HepG2 (cell line): ENCODE results near the gene KIF15. TPM values are rescaled to one million over a fixed set of nuclear protein-coding genes. Genes with fewer than 3 reads are reported as not detected.

Experiments
- ASH2L ChIP-seq: fragments of 300-600, 200-600 bp; sonication (generic); IDR thresholded peaks from 2 replicates; pipeline ENCODE4 v1.7.0; 2017; ENCODE audit warnings: low read depth, mild to moderate bottlenecking, moderate library complexity, mixed read lengths, low read length; ENCODE audit not compliant: insufficient read length
- CEBPB ChIP-seq: IDR thresholded peaks from 2 replicates; pipeline ENCODE4 v1.6.1; 2011; ENCODE audit warnings: low read depth, low read length, improper control_type of control experiment, borderline replicate concordance
- DR1 ChIP-seq: sonication (generic); formaldehyde crosslinking; IDR thresholded peaks from 2 replicates; pipeline ENCODE4 v1.8.0; 2021; ENCODE audit warnings: mild to moderate bottlenecking, missing genetic modification reagents, inconsistent platforms
- E2F1 ChIP-seq: sonication (generic); formaldehyde crosslinking; IDR thresholded peaks from 2 replicates; pipeline ENCODE4 v1.5.0; 2020; ENCODE audit warnings: missing genetic modification reagents
- FLYWCH1 ChIP-seq: sonication (generic); formaldehyde crosslinking; IDR thresholded peaks from 2 replicates; pipeline ENCODE4 v1.8.1; 2023; ENCODE audit warnings: mild to moderate bottlenecking, missing genetic modification reagents
- HDAC2 ChIP-seq: sonication (generic); formaldehyde crosslinking; IDR thresholded peaks from 2 replicates; pipeline ENCODE4 v1.4.0; 2020; ENCODE audit warnings: missing genetic modification reagents
- KMT2A ChIP-seq: sonication (generic); formaldehyde crosslinking; IDR thresholded peaks from 2 replicates; pipeline ENCODE4 v1.4.0; 2020; ENCODE audit warnings: missing genetic modification reagents
- MTA3 ChIP-seq: sonication (generic); formaldehyde crosslinking; IDR thresholded peaks from 2 replicates; pipeline ENCODE4 v1.4.0; 2020; ENCODE audit warnings: missing genetic modification reagents
- MTF1 ChIP-seq: sonication (generic); formaldehyde crosslinking; IDR thresholded peaks from 2 replicates; pipeline ENCODE4 v1.5.0; 2020; ENCODE audit warnings: missing genetic modification reagents
- NCOA5 ChIP-seq: sonication (generic); formaldehyde crosslinking; IDR thresholded peaks from 2 replicates; pipeline ENCODE4 v1.4.0; 2020; ENCODE audit warnings: missing genetic modification reagents
- NFRKB ChIP-seq: fragments of 450-650 bp; IDR thresholded peaks from 2 replicates; pipeline ENCODE4 v1.6.1; 2017
- NPAS2 ChIP-seq: sonication (generic); formaldehyde crosslinking; IDR thresholded peaks from 2 replicates; pipeline ENCODE4 v1.8.0; 2022; ENCODE audit warnings: mild to moderate bottlenecking, missing genetic modification reagents, borderline replicate concordance
- PHF20 ChIP-seq: sonication (generic); formaldehyde crosslinking; IDR thresholded peaks from 2 replicates; pipeline ENCODE4 v1.5.0; 2020; ENCODE audit warnings: mild to moderate bottlenecking, missing genetic modification reagents
- RFX5 ChIP-seq: IDR thresholded peaks from 2 replicates; pipeline ENCODE4 v1.6.1; 2011; ENCODE audit warnings: low read depth, low read length, improper control_type of control experiment
- RFXAP ChIP-seq: sonication (generic); formaldehyde crosslinking; IDR thresholded peaks from 2 replicates; pipeline ENCODE4 v1.4.0; 2020; ENCODE audit warnings: missing genetic modification reagents, borderline replicate concordance
- SIN3A ChIP-seq: IDR thresholded peaks from 2 replicates; pipeline ENCODE4 v1.6.1; 2011; ENCODE audit warnings: low read depth, mild to moderate bottlenecking, control low read depth, low read length, borderline replicate concordance
- SNRNP70 ChIP-seq: fragments of 200-400 bp; formaldehyde crosslinking; IDR thresholded peaks from 2 replicates; pipeline ENCODE4 v1.6.1; 2017; ENCODE audit warnings: mild to moderate bottlenecking, low read depth, low read length, moderate library complexity
- TEAD3 ChIP-seq: optimal IDR thresholded peaks from 2 replicates; pipeline ENCODE3; 2016; ENCODE audit warnings: borderline replicate concordance
- TFDP2 ChIP-seq: sonication (generic); formaldehyde crosslinking; IDR thresholded peaks from 2 replicates; pipeline ENCODE4 v1.4.0; 2020; ENCODE audit warnings: missing genetic modification reagents
- ZBTB21 ChIP-seq: sonication (generic); formaldehyde crosslinking; IDR thresholded peaks from 2 replicates; pipeline ENCODE4 v1.4.0; 2020; ENCODE audit warnings: missing genetic modification reagents
- ZFAT ChIP-seq: sonication (generic); formaldehyde crosslinking; conservative IDR thresholded peaks from 2 replicates; pipeline ENCODE4 v1.8.1; 2023; ENCODE audit warnings: missing genetic modification reagents, inconsistent platforms
- ZGPAT ChIP-seq: IDR thresholded peaks from 2 replicates; pipeline ENCODE4 v1.6.1; 2016; ENCODE audit warnings: mild to moderate bottlenecking
- ZNF232 ChIP-seq: sonication (generic); formaldehyde crosslinking; IDR thresholded peaks from 2 replicates; pipeline ENCODE4 v1.4.0; 2020; ENCODE audit warnings: missing genetic modification reagents, borderline replicate concordance
- ZNF530 ChIP-seq: sonication (generic); formaldehyde crosslinking; IDR thresholded peaks from 2 replicates; pipeline ENCODE4 v1.5.0; 2020; ENCODE audit warnings: low read depth, mild to moderate bottlenecking, missing genetic modification reagents
- ZNF724P ChIP-seq: sonication (generic); formaldehyde crosslinking; IDR thresholded peaks from 2 replicates; pipeline ENCODE4 v1.8.0; 2022; ENCODE audit warnings: missing genetic modification reagents, borderline replicate concordance
- ZNF773 ChIP-seq: sonication (generic); formaldehyde crosslinking; IDR thresholded peaks from 2 replicates; pipeline ENCODE4 v1.4.0; 2020; ENCODE audit warnings: missing genetic modification reagents, borderline replicate concordance
- ZNF784 ChIP-seq: sonication (generic); formaldehyde crosslinking; IDR thresholded peaks from 2 replicates; pipeline ENCODE4 v1.5.1; 2020; ENCODE audit warnings: missing genetic modification reagents, mild to moderate bottlenecking, borderline replicate concordance
- ZNF850 ChIP-seq: sonication (generic); formaldehyde crosslinking; conservative IDR thresholded peaks from 2 replicates; pipeline ENCODE4 v1.9.0; 2021; ENCODE audit warnings: mild to moderate bottlenecking, missing genetic modification reagents
- polyA plus RNA-seq, 8 experiments: library from polyadenylated mRNA; depleted of rRNA in 3 of 8; stranded (reverse) in 7 of 8; unstranded in 1 of 8; fragments of >200 nt; fragmentation: Illumina TruSeq in 4 of 8; extraction: Trizol in 4 of 8; gene quantifications; 2 replicates each; pipeline versions ENCODE4 v1.2.1 to v1.2.3, GENCODE V29; 2011 to 2016; ENCODE audit warnings: low read depth in 4 of 8, missing spikeins in 1 of 8, mixed read lengths in 1 of 8; ENCODE audit not compliant: insufficient read depth in 1 of 8
- total RNA-seq, 5 experiments: library from RNA; depleted of rRNA; stranded (reverse); fragments of >200 nt; fragmentation: Illumina TruSeq; extraction: Trizol; gene quantifications; 2 replicates each; pipeline ENCODE4 v1.2.3, GENCODE V29; 2016; ENCODE audit warnings: low read depth in 1 of 5

KIF15 gene
- total and polyA plus RNA-seq, 2 of the 13 experiments (the other 11 are each of a cell fraction or from before 2014, with no cell fraction given) = 4.8 to 33.8 TPM

GRCh38 chr3:44761424-44762169 is at the start of gene KIF15, which contains the start of gene KIAA1143 (continued):
- TF ChIP-seq MTA3 (CRISPR knock-in tag) (no peak), E2F1 (CRISPR knock-in tag) (peak; percentile 99), ZNF850 (CRISPR knock-in tag) (0 out of 2 replicates have a peak, but pooled peaks have one; percentile 10), FLYWCH1 (CRISPR knock-in tag) (no peak), MTF1 (no peak), PHF20 (CRISPR knock-in tag) (peak; percentile 95), NPAS2 (CRISPR knock-in tag) (no peak), SIN3A (peak; percentile 99), NFRKB (peak; percentile 54; the same call in 1 of the 2 replicates), TEAD3 (CRISPR knock-in tag) (peak; percentile 88), ZBTB21 (CRISPR knock-in tag) (peak; percentile 79), KMT2A (CRISPR knock-in tag) (peak; percentile 99), DR1 (CRISPR knock-in tag) (peak; percentile 62; the same call in 1 of the 2 replicates), RFX5 (peak; percentile 75), ZFAT (CRISPR knock-in tag) (no peak), RFXAP (CRISPR knock-in tag) (peak; percentile 85; the same call in 1 of the 2 replicates), SNRNP70 (no peak), ASH2L (peak; percentile 90), TFDP2 (CRISPR knock-in tag) (peak; percentile 100), CEBPB (no peak), NCOA5 (CRISPR knock-in tag) (no peak), ZNF232 (CRISPR knock-in tag) (peak; percentile 67; the same call in 1 of the 2 replicates), ZNF773 (CRISPR knock-in tag) (no peak), ZNF724P (CRISPR knock-in tag) (peak; percentile 86; the same call in 1 of the 2 replicates), ZGPAT (peak; percentile 93), HDAC2 (CRISPR knock-in tag) (peak; percentile 95), ZNF784 (no peak), ZNF530 (CRISPR knock-in tag) (no peak)
